ENCODE measurements around the gene GUCY1B1. TPM values are rescaled to one million over a fixed set of nuclear protein-coding genes. Genes with fewer than 3 reads are reported as not detected.

Gene GUCY1B1
- total and polyA plus RNA-seq, 9 of the 15 experiments (the other 6 are each of a cell fraction or from before 2014, with no cell fraction given), result not detected

DNA sequence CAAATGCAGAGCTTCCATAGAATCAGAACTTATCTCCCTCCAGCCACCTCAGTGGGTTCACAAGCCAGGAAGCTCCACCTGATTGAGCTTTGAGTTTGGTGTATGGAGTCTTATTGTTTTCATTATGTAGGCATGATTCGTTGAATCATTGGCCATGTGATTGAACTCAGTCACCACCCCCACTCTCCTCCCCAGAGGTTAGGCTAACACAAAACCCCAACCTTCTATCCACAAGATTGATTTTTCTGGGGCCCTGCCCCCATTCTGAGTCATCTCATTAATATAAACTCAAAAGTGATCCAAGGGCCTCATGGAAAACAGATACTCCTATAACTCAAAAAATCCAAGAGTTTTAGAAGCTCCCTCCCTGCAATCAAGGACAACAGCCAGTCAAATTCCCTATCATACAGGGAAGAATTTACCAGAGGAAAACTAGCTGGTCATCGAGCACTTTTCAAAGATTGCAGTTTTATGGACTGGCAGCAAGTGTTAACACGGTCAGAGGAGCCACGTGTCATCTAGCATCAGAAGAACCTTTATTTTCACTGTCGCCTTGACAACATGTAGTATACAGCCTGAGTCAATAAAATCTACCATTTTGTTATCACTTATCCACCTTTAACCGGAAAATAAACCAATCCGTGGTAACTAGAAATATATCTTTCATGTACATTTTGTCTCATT is 35.9 kb upstream of the GUCY1B1 start:
- WGBS (ENCODE audit: insufficient coverage, low coverage, missing lambda C conversion rate), result 3% methylated on average over 7 of the region's 7 CpGs
- Histone ChIP-seq H4K20me1 (replicated peaks; ENCODE audit: control insufficient read depth, insufficient read depth, low read length) (no peaks in the 10 kb centered on the region), H3K9me1 (ENCODE audit: control insufficient read depth, insufficient read depth, low read length) (no peaks in the 10 kb centered on the region), H3K4me3 (no peak overlapping the region), H3K9me3 (replicated peaks; ENCODE audit: control insufficient read depth, insufficient read depth, low read depth, low read length) (no peaks in the 10 kb centered on the region), H2AFZ (ENCODE audit: low read depth, low read length) (no peak overlapping the region), H3K9ac (ENCODE audit: insufficient read depth in 1 of 2, low read depth in 2 of 2, low read length in 2 of 2) (no peak overlapping the region), H3K36me3 (ENCODE audit: control insufficient read depth, insufficient read depth, low read length) (no peaks in the 10 kb centered on the region), H3K79me2 (ENCODE audit: control insufficient read depth, insufficient read depth, low read length) (no peaks in the 10 kb centered on the region), H3K27ac (ENCODE audit: extremely low read depth, low read depth, low read length) (no peak overlapping the region), H3K4me1 (replicated peaks in 1 of 2; ENCODE audit: control insufficient read depth in 2 of 2, insufficient read depth in 2 of 2, low read length in 2 of 2) (no peaks in the 10 kb centered on the region), H3K4me2 (ENCODE audit: insufficient read depth, low read length) (no peak overlapping the region), H3K27me3 (ENCODE audit: control insufficient read depth in 2 of 2, insufficient read depth in 2 of 2, low read length in 2 of 2) (no peaks in the 10 kb centered on the region)
- in situ Hi-C loops (cut with MboI) (no loop called here), intact Hi-C loops (cut with micrococcal nuclease) (no loop called here)
- no TSS peak for BruUV-seq (replicated peaks)
- POLR2A ChIA-PET, result no interaction called here
- CTCF ChIA-PET (ENCODE audit: low intra/inter-chr PET ratio), result no interaction called here
- TF ChIP-seq ILF3 (IDR thresholded peaks at IDR 0.05; ENCODE audit: borderline replicate concordance) (no peak), E2F4 (CRISPR knock-in tag; IDR thresholded peaks at IDR 0.05; ENCODE audit: low read depth) (no peak), ZNF76 (CRISPR knock-in tag; IDR thresholded peaks at IDR 0.05; ENCODE audit: borderline replicate concordance) (no peak)
- DNase-seq (ENCODE audit: extremely low read depth in 1 of 4, low spot score in 3 of 4) (no peak), FAIRE-seq (no peak), ATAC-seq (no peak)

DNA sequence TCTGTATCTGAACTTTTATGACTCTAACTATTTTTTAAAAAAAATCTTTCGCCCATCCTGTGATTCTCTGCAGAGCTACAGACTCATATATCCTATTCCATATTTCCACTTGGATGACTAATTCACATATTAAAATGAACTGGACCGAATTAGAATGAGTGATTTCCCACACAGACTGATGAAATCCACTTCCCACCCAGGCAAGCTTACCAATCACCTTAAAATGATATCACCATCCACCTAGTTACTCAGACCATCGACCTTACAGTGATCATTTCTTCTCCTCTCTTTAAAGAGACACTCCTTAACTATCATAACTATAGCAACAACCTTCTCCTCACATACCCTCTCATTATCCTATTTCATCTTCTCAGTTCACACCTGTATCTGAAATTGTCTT is 34.1 kb upstream of the GUCY1B1 start:
- H3K9me3 ChIP-seq (replicated peaks; ENCODE audit: control insufficient read depth, insufficient read depth, low read depth, low read length), result no peaks in the 10 kb centered on the region
- H3K4me3 ChIP-seq, result no peak overlapping the region
- DNase-seq (ENCODE audit: extremely low read depth in 1 of 4, low spot score in 3 of 4) (no peak), ATAC-seq (no peak), FAIRE-seq (no peak)
- H3K4me1 ChIP-seq (replicated peaks in 1 of 2; ENCODE audit: control insufficient read depth in 2 of 2, insufficient read depth in 2 of 2, low read length in 2 of 2), result no peaks in the 10 kb centered on the region
- POLR2A ChIA-PET, result no interaction called here
- H3K27me3 ChIP-seq (ENCODE audit: control insufficient read depth in 2 of 2, insufficient read depth in 2 of 2, low read length in 2 of 2), result no peaks in the 10 kb centered on the region
- no peaks in the 10 kb centered on the region for H3K9me1 ChIP-seq (ENCODE audit: control insufficient read depth, insufficient read depth, low read length)
- intact Hi-C loops (cut with micrococcal nuclease), result no loop called here
- H4K20me1 ChIP-seq (replicated peaks; ENCODE audit: control insufficient read depth, insufficient read depth, low read length), result no peaks in the 10 kb centered on the region
- no TSS peak for BruUV-seq (replicated peaks)
- no peak overlapping the region for H2AFZ ChIP-seq (ENCODE audit: low read depth, low read length)
- no peak overlapping the region for H3K4me2 ChIP-seq (ENCODE audit: insufficient read depth, low read length)
- in situ Hi-C loops (cut with MboI), result no loop called here
- H3K27ac ChIP-seq (ENCODE audit: extremely low read depth, low read depth, low read length), result no peak overlapping the region
- CTCF ChIA-PET (ENCODE audit: low intra/inter-chr PET ratio), result no interaction called here
- H3K9ac ChIP-seq (ENCODE audit: insufficient read depth in 1 of 2, low read depth in 2 of 2, low read length in 2 of 2), result no peak overlapping the region
- no peaks in the 10 kb centered on the region for H3K36me3 ChIP-seq (ENCODE audit: control insufficient read depth, insufficient read depth, low read length)
- 0% methylated on average over 3 of the region's 3 CpGs for WGBS (ENCODE audit: insufficient coverage, low coverage, missing lambda C conversion rate)
- no peaks in the 10 kb centered on the region for H3K79me2 ChIP-seq (ENCODE audit: control insufficient read depth, insufficient read depth, low read length)
- TF ChIP-seq PHB2 (IDR thresholded peaks at IDR 0.05; ENCODE audit: low read depth), result no peak
- no peak for TF ChIP-seq DLX4 (CRISPR knock-in tag; IDR thresholded peaks at IDR 0.05)
- no peak for TF ChIP-seq NRF1 (conservative IDR thresholded peaks at IDR 0.05 in 1 of 2, IDR thresholded peaks at IDR 0.05 in 1 of 2)
- TF ChIP-seq THRAP3 (IDR thresholded peaks at IDR 0.05; ENCODE audit: borderline replicate concordance), result no peak
- no peak for TF ChIP-seq KLF6 (CRISPR knock-in tag; IDR thresholded peaks at IDR 0.05; ENCODE audit: borderline replicate concordance)
- TF ChIP-seq USF2 (CRISPR knock-in tag; IDR thresholded peaks at IDR 0.05), result no peak
- no peak for TF ChIP-seq GATAD2A (IDR thresholded peaks at IDR 0.05)
- TF ChIP-seq ZNF695 (CRISPR knock-in tag; IDR thresholded peaks at IDR 0.05), result no peak
- no peak for TF ChIP-seq SPI1 (IDR thresholded peaks at IDR 0.05; ENCODE audit: borderline replicate concordance, low read depth, low read length)
- no peak for TF ChIP-seq ZNF589 (CRISPR knock-in tag; IDR thresholded peaks at IDR 0.05; ENCODE audit: low read depth)
